IPS-15b (cell line): ENCODE data around the gene RABAC1.
A peak's percentile ranks its signal among the peaks of the same experiment; 100 is the strongest.

ENCODE experiments used
- H3K27me3 ChIP-seq: one replicate; pipeline ENCODE4 v1.6.1; 2013; ENCODE audit warnings: low read length; ENCODE audit not compliant: control insufficient read depth, insufficient read depth
- H3K36me3 ChIP-seq: one replicate; pipeline ENCODE4 v1.6.1; 2013; ENCODE audit warnings: low read length; ENCODE audit not compliant: control insufficient read depth, insufficient read depth
- H3K4me1 ChIP-seq: one replicate; pipeline ENCODE4 v1.6.1; 2013; ENCODE audit warnings: mild to moderate bottlenecking, low read length; ENCODE audit not compliant: control insufficient read depth, insufficient read depth
- H3K4me3 ChIP-seq: one replicate; pipeline ENCODE4 v1.5.1; 2013; ENCODE audit warnings: low read depth, low read length
- H3K9ac ChIP-seq: one replicate; pipeline ENCODE4 v1.6.1; 2013; ENCODE audit warnings: low read depth, mild to moderate bottlenecking, low read length
- H3K9me3 ChIP-seq: one replicate; pipeline ENCODE4 v1.6.1; 2013; ENCODE audit warnings: mild to moderate bottlenecking, low read length; ENCODE audit not compliant: control insufficient read depth, insufficient read depth

Gene RABAC1

DNA sequence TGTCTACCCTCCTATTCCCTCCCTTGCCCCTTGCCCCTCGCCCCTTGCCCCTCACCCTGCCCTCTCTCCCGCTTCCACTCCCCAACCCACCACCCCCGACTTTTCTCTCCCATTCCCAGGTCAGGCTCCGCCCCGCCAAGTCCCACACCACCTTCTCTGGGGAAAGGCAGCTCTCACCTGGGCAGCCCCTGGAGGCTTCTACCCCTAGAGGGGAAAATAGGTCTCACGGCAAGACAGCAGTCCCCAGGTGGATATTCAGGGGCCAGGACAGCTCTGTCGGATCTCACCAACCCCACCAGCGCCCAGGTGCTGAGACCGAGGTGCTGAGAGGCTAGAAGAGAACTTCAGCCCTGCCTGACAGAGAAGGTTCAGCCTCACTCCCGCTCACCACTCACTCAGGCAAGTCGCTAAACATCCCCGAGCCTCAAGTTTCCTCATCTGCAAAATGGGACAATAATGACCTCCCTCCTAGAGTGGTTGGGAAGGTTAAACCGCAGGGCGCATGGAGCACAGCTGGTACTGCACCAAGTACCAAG lies 29.5 kb downstream of the RABAC1 start:
- no peaks in the 10 kb centered on the region for H3K36me3 ChIP-seq
- H3K4me3 ChIP-seq, result peak overlapping the region; percentile 45
- H3K4me1 ChIP-seq, result peaks cover 12% of the 10 kb centered on the region
- H3K9ac ChIP-seq, result no peak overlapping the region
- H3K27me3 ChIP-seq, result peaks cover 96% of the 10 kb centered on the region
- no peaks in the 10 kb centered on the region for H3K9me3 ChIP-seq

DNA sequence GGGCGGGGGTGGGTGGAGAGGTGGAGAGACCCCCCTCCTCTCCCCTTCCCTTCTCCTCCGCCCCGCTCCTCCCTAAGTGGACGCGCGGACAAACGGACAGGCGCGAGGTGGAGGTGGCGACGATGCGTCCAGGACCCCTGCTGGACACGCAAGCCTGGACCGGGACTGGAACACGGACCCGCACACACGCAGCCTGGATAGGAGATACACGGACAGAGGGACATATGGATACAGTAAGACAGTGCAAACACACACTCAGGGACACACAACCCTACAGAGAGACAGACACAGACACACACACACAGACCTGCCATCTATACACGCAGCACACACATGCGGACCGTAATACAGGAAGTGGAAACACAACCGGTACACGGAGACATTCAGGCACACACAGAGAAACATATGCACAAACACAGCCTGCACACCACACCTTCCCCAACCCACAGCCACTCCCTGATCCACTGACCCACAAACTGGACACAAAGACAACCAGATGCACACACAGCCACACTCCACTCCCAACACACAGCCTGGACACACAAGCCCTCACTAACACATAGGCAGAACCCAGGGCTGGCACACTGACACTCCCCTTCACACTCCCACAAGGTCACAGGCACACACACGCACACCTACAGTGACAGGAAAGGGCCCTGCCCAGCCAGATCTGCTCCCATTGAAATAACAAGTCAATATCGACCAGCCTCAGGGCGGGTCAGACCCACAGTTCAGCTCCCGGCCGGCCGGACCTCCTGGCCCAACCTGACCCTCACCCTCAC lies 30.2 kb downstream of the RABAC1 start:
- Histone ChIP-seq H3K27me3 (peaks cover 96% of the 10 kb centered on the region), H3K36me3 (no peaks in the 10 kb centered on the region), H3K9ac (no peak overlapping the region), H3K4me1 (peaks cover 12% of the 10 kb centered on the region), H3K9me3 (no peaks in the 10 kb centered on the region), H3K4me3 (peak overlapping the region; percentile 45)

DNA sequence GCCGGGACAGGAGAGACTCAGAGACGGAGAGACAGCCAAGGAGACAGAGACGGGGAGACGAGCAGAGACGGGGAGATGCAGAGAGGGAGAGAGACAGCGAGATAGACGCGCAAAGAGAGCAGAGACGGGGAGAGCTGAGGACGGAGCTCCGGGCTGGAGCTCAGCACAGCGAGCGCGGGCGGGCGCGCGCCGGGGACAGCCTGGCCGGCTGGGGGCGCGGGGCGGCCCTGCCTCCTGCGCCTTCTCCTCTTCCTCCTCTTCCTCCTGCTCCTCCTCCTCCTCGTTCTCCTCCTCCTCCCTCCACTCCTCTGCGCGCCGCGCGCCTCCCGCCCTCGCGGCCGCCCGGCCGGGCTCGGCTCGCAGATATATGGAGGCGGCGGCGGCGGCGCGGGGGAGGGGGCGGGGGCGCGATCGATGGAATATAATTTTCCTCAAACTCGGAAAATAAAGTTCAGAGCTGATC lies 30.9 kb downstream of the RABAC1 start, which contains the start of gene ERFL:
ERFL (minus strand) TSS at position 229 of the 463 bp plus-strand sequence. CDS start 15,530 bp downstream, outside the sequence.
- no peaks in the 10 kb centered on the region for H3K36me3 ChIP-seq
- no peak within 1 kb of the TSS for H3K9ac ChIP-seq
- peak within 1 kb of the TSS; percentile 57 for H3K4me3 ChIP-seq
- H3K27me3 ChIP-seq, result peaks cover 93% of the 10 kb centered on the region
- H3K9me3 ChIP-seq, result no peaks in the 10 kb centered on the region
- H3K4me1 ChIP-seq, result peaks cover 12% of the 10 kb centered on the region

DNA sequence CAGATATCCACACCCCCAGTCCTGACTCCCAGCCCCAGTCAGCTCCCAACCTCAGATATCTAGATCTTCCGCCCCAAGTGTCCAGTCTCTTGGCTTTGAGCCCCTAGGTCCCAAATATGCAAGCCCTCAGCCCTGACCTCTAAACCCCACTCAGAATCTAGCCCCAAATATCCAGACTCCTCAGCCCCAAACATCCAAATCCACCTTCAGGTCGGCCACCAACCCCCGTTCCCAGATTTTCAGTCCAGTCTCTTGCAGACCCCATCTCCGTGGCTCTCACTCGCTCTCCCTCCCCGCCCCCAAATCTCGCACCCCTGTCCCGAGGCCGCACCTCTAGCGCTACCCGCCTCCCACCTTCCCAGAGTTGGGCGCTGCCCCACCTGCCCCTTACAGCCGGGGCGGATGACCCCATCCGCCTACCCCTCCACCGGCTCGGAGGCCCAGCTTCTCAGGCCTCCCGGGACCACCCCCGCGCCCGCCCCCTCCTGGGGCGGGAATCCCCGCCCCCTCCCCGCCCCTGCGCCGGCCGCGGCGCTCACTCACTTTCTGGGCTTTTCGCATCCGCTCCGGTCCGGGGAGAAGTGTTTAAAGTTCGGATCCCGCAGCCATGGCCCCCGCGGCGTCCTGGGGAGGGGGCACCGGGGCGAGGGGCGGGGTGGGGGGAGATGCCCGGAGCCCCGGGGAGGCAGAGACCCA lies 31.5 kb downstream of the RABAC1 start:
- no peaks in the 10 kb centered on the region for H3K36me3 ChIP-seq
- H3K9me3 ChIP-seq, result no peaks in the 10 kb centered on the region
- H3K9ac ChIP-seq, result no peak overlapping the region
- peaks cover 93% of the 10 kb centered on the region for H3K27me3 ChIP-seq
- peak overlapping the region; percentile 57 for H3K4me3 ChIP-seq
- peaks cover 12% of the 10 kb centered on the region for H3K4me1 ChIP-seq

DNA sequence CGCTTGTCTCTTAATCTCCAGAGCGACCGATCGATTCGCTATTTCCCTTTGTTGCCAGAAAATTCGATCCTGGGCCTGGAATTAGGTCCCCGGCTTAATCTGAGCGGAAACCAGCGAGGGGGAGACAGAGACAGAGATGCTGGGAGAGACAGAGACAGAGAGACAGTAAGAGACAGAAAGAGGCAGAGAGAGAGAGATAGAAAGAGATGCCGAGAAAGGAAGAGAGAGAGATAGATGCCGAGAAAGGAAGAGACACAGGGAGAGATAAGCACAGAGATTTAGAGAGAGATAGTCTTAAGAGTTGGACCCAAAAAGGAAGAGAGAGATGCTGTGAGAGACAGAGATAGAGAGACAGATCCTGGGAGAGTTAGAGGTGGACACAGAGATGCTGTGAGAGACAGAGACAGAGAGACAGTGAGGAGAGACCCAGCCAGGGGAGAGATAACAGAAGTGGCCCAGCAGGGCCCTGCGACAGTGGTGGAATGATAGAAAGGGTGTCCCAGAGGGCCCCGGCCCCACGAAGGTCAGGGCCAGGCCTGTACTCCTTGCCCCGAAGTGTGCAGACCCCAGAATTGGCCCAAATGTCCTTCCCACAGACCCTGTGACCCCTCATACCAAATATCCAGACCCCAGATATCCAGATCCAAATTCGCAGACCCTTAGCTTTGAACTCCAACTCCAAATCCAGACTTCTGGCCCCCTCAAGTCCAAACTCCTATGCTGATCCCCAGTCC lies 32.2 kb downstream of the RABAC1 start:
- Histone ChIP-seq H3K4me3 (peak overlapping the region; percentile 35), H3K4me1 (peaks cover 9% of the 10 kb centered on the region), H3K36me3 (no peaks in the 10 kb centered on the region), H3K9me3 (no peaks in the 10 kb centered on the region), H3K27me3 (peaks cover 93% of the 10 kb centered on the region), H3K9ac (no peak overlapping the region)

DNA sequence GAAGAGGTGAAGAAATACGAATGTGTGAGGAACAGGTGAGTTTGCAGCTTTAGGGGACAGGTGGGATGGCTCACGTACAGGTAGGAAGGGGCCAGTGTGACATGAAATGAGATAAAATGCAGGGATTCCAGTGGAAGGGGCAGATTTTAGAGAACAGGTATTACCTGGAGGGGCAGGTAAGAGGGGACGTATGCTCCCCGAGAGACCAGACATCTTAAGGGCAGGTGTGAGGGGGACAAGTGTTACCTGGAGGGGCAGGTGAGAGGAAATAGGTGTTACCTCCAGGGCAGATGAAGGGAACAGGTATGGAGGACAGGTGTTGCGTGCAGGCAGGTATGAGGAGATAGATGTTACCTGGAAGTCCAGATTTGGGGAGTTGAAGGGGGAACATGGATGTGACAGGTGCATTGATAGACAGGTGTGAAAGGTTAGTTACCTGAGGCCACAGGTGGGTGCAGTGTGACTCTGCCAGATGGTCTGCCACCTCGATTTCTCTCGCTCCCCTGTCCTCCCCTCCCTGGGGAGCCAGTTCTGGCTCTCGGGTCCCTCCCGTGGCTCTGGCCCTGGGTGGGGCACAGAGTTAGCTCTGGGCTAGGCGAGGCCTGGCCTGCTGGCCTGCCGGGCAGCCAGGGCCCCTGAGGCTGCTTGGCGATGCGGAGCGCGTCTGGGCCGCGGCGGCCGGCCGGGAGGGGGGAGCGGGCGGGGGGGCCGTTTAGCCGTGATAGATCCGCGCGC lies 32.9 kb downstream of the RABAC1 start:
- no peaks in the 10 kb centered on the region for H3K36me3 ChIP-seq
- H3K27me3 ChIP-seq, result peaks cover 93% of the 10 kb centered on the region
- peaks cover 5% of the 10 kb centered on the region for H3K4me1 ChIP-seq
- no peaks in the 10 kb centered on the region for H3K9me3 ChIP-seq
- no peak overlapping the region for H3K9ac ChIP-seq
- H3K4me3 ChIP-seq, result peak overlapping the region; percentile 13

DNA sequence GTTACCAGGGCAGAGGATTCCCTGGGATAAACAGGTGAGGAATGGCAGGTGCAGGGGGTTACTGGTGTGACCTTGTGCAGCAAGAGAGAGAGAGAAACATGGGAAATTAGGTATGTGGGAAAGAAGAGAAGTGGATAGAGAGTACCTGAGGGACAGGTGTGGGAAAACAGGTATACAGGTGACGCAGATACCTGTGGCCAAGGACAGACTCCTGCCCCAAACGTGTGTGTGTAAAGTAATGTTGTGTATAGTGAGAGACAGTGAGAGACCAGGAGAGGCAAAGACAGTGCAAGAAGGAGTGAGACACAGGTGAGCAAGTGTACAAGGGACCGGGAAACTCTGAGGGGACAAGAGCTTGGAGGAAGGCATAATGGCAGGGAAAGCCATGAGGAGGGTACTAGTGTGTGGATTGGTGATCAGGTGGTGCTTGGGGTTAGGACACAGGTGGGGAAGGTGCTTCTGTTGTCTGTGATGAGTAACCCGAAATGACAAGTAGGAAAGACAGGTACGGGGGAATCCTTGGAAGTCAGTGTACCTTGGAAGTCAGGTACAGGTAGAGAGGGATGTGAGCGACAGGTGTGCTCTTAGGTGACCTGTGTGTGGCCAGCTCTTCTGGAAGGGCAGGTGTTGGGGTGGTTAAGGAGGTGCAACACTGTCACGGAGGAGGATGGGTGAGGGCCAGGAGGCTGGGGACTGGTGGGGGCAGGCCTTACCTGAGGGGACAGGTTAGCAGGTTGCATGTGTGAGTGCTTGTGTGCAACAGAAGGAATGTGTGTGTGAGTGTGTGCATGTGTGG lies 33.7 kb downstream of the RABAC1 start:
- Histone ChIP-seq H3K4me1 (peaks cover 3% of the 10 kb centered on the region), H3K9me3 (no peaks in the 10 kb centered on the region), H3K27me3 (peaks cover 93% of the 10 kb centered on the region), H3K4me3 (no peak overlapping the region), H3K9ac (no peak overlapping the region), H3K36me3 (no peaks in the 10 kb centered on the region)

DNA sequence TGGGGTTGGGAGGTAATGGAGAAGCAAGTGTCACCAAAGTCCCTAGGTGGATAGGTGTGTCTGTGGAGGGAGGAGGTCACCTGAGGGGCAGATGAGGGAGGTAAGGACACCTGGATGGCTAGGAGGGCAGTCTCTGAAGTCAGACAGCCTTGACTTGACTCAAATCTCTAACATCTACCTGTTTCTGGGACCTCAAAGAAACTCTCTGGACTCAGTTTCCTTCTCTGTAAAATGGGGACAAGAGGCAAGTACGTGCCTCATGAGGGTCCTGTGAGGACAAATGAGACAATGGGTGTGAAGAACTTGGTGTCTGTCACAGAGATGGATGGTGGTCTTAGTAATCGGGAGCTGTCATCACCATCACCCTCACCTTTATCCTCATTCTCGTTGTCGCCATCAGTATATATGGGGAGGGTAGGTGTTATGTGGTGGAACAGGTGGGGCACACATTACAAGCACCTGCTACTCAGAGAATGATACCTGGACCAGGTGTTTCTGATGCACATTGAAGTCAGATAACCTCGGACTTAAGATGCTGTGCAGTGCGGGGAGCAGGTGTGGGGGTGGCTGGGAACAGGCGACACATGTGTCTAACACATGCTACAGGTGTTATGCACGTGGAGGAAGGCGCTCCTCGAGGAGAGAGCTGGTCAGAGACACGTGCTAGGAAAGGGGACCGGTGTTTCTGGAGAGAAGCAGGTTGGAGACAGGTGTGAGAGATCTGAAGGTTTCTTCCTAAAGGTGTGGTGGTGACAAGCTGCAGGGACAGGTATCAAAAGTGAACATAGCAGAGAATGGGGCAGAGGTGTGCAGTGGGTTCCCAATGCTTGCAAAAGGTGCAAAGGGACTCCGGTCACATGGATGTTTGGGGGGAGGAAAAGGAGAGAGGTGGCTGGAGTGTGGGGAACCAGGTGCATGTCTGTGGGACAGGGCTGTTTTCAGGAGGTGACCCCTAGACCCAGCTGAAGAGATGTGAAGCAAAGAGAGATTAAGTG lies 34.7 kb downstream of the RABAC1 start:
- Histone ChIP-seq H3K27me3 (peaks cover 93% of the 10 kb centered on the region), H3K4me1 (peaks cover 2% of the 10 kb centered on the region), H3K9ac (no peak overlapping the region), H3K4me3 (no peak overlapping the region), H3K36me3 (no peaks in the 10 kb centered on the region), H3K9me3 (no peaks in the 10 kb centered on the region)

DNA sequence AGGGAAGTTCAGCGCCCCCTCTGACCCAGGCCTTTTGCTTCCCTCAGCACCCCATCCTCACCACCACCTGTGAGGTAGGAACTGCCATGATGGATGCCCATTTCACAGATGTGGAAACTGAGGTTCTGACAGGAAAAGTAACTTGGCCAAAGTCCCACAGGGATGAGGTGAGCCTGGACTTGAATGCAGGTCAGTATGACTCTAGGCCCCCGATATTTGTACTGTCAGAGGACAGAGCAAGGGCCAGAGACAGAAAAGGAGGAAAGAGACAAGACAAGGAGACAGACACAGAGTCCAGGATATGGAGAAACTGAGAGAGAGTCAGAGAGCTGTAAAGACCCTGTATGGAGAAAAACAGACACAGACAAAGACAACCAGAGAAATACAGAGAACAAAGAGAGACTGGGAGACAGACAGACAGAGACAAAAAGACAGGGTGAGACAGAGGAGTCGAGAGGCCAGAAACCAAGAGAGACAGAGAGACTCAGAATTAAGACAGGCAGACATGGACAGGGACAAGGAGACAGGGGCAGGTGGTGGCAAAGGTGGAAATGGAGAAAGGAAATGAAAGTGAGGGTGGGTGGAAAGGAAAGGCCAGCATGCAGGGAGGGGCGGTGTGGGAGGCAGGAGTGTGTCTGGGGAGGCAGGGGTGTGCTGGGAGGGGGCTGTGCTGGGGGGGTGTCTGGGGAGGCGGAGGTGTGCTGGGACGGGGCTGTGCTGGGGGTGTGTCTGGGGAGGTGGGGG lies 35.9 kb downstream of the RABAC1 start:
- Histone ChIP-seq H3K9me3 (no peaks in the 10 kb centered on the region), H3K27me3 (peaks cover 95% of the 10 kb centered on the region), H3K36me3 (no peaks in the 10 kb centered on the region), H3K4me3 (peak overlapping the region; percentile 7), H3K9ac (no peak overlapping the region), H3K4me1 (no peaks in the 10 kb centered on the region)
